GM04503 (cell line): ENCODE data around the gene DYNC1H1.

Source experiments
- DNase-seq: peaks from one replicate; pipeline ENCODE4 v3.0.0-alpha.2; 2012; ENCODE audit warnings: low read depth

The DYNC1H1 gene

GRCh38 chr14:101944451-101944850 is 19.9 kb upstream of the DYNC1H1 start:
- DNase-seq = no peak

GRCh38 chr14:101945171-101945570 is 19.2 kb upstream of the DYNC1H1 start:
- DNase-seq = no peak

- DNase-seq = no peak
Observed at GRCh38 chr14:101947577-101947903, 16.8 kb upstream of the DYNC1H1 start.

- DNase-seq = peak; percentile 98
Observed at GRCh38 chr14:101947904-101948665, 16.3 kb upstream of the DYNC1H1 start.

DNA sequence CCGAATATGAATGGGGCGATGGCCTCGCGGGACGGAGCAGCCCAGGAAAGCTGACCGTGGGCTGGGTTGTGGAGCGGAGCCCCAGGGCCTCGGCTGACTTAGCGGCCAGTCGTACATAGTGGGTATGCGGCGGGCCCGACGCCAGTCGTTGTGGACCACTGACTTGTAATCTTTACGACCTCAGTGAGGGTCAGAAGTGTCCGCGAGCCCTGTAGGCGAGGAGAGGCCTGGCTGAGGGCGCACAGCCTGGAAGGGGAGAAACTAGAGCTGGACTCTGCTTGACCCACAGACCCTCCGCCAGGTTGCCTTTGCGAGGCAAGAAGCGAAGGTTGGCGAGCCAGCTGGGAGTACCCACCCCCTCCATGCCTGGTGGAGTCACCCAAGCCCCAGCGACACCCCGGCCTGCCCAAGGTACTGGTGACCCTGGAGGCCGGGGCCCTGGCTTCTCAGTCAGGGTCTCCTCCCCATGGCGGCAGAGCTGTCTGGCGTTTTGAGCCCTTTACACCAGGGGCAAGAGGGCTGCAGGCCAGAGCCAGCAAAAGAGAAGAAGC is 15.6 kb upstream of the DYNC1H1 start:
- DNase-seq = no peak

- DNase-seq = no peak
Observed at GRCh38 chr14:101950100-101950499, 14.3 kb upstream of the DYNC1H1 start.

- DNase-seq = no peak
Observed at GRCh38 chr14:101950516-101951215, 13.7 kb upstream of the DYNC1H1 start.

- DNase-seq = no peak
Observed at GRCh38 chr14:101953151-101953550, 11.2 kb upstream of the DYNC1H1 start.

- DNase-seq = no peak
Observed at GRCh38 chr14:101954501-101954900, 9.9 kb upstream of the DYNC1H1 start.

- DNase-seq = no peak
Observed at GRCh38 chr14:101955695-101956161, 8.6 kb upstream of the DYNC1H1 start.

DNA sequence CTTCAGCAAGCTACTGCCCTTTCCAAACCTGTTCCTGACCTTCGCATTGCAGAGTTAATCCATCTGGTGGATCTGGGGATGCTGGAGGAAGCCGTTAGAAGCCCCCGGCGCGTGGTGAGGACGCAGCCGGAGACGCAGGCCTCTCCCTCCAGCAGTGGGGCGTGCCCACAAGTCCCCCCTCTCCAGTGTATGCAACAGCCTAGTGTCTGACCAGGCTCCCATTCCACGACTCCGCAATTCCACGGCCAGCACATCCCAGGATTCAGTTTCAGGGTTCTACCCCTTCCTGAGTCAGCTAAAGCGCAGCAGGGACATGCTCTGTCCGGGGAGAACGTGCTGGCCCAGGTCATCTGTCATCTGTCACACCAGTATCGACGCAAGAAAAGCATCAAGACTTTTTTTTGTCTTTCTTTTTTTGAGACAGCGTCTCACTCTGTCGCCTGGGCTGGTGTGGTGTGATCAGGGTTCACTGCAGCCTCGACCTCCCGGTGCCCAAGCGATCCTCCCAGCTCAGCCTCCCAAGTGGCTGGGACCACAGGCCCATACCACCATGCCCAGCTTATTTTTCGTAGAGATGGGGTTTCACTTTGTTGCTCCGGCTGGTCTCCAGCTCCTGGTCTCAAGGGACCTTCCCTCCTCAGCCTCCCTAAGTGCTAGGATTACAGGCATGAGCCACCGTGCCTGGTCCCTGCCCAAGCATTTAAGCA is 8.0 kb upstream of the DYNC1H1 start:
- DNase-seq = no peak

GRCh38 chr14:101957406-101958234 is 6.8 kb upstream of the DYNC1H1 start:
- DNase-seq = no peak

- DNase-seq = no peak
Observed at GRCh38 chr14:101958418-101959180, 5.8 kb upstream of the DYNC1H1 start.

GRCh38 chr14:101959277-101959676 is 5.1 kb upstream of the DYNC1H1 start:
- DNase-seq = no peak

GRCh38 chr14:101960225-101960624 is 4.1 kb upstream of the DYNC1H1 start:
- no peak for DNase-seq

- no peak for DNase-seq
Observed at GRCh38 chr14:101961011-101961721, 3.2 kb upstream of the DYNC1H1 start.

GRCh38 chr14:101961746-101962502 is 2.4 kb upstream of the DYNC1H1 start:
- DNase-seq = no peak

GRCh38 chr14:101962503-101962874 is 1.9 kb upstream of the DYNC1H1 start:
- no peak for DNase-seq

DNA sequence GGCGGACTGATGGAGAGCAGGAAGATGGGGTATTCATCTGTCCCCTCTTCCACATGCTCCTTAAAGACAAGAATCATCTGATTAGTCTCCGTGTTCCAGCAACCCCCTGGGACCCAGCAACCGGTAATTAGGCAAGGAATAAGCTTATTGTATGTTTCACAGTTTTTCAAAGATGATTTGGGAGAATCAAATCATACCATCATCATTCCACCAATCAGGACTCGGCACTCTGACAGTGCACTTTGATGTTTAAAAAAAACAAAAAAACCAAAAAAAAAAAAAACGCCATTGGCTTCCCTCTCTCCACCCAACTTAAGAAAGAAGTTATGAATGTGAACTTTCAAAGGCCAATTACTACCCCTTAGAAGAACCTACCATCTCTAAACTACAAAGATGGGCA is 1.3 kb upstream of the DYNC1H1 start:
- DNase-seq = no peak
